Spleen (tissue), 7 donors: ENCODE results near the gene AKAP7.

ENCODE experiments used
- CTCF ChIP-seq, 11 experiments: fragments of 200-600 bp in 7 of 11; fragments of 450-650 bp in 4 of 11; sonication (generic) in 4 of 11; IDR thresholded peaks in 8 of 11; conservative IDR thresholded peaks in 3 of 11; 1 replicate in 7 of 11; 2 replicates in 4 of 11; pipeline versions ENCODE4 v1.4.0 to v1.8.0; 2016 to 2021; ENCODE audit warnings: antibody characterized with exemption in 11 of 11, inconsistent platforms in 4 of 11, mild to moderate bottlenecking in 1 of 11
- POLR2A ChIP-seq, 3 donors: fragments of 450-650 bp; IDR thresholded peaks; one replicate each; pipeline ENCODE4 v1.5.1; 2017; ENCODE audit warnings: antibody characterized with exemption in 3 of 3, mild to moderate bottlenecking in 1 of 3
- donor health status: DM: no; HTN: no; CAD: no; lungs with moderate emphysema.
- donor health status: DM: no; HTN: no; CAD: no.
- donor health status: DM: no; HTN: no; CAD: no.

- TF ChIP-seq CTCF (IDR thresholded peaks at IDR 0.05 in 8 of 11, conservative IDR thresholded peaks at IDR 0.05 in 3 of 11) (no peak), POLR2A (IDR thresholded peaks at IDR 0.05) (no peak)
Measured at GRCh38 chr6:131231891-131232290, 96.6 kb downstream of the AKAP7 start.
